Sigmoid colon (tissue), 7 donors: ENCODE results near the gene TSPAN18. TPM values are rescaled to one million over a fixed set of nuclear protein-coding genes. Genes with fewer than 3 reads are reported as not detected.

Source experiments
- DNase-seq: peaks from one replicate; pipeline ENCODE4 v3.0.0-alpha.2; 2019
- H3K27ac ChIP-seq, 4 donors: fragments of 200-600 bp; sonication (generic); one replicate each; pipeline ENCODE4 v1.5.1; 2016 to 2019; ENCODE audit warnings: mild to moderate bottlenecking in 1 of 4
- H3K27me3 ChIP-seq, 3 donors: fragments of 200-600 bp; sonication (generic); one replicate each; pipeline ENCODE4 v1.5.1; 2019; ENCODE audit warnings: mild to moderate bottlenecking in 1 of 3
- H3K36me3 ChIP-seq, 4 donors: fragments of 200-600 bp; sonication (generic); one replicate each; pipeline ENCODE4 v1.5.1; 2016 to 2019
- H3K4me1 ChIP-seq, 4 donors: fragments of 200-600 bp; sonication (generic); one replicate each; pipeline ENCODE4 v1.5.1; 2017 to 2019
- H3K4me3 ChIP-seq, 4 donors: fragments of 200-600 bp; sonication (generic); one replicate each; pipeline ENCODE4 v1.5.1; 2017 to 2019; ENCODE audit warnings: mild to moderate bottlenecking in 2 of 4, moderate library complexity in 1 of 4
- H3K9me3 ChIP-seq, 4 donors: fragments of 200-600 bp in 3 of 4; sonication (generic) in 3 of 4; one replicate each; pipeline versions ENCODE4 v1.5.1 to v1.6.1; 2013 to 2019
- EP300 ChIP-seq, 4 donors: sonication (generic); formaldehyde crosslinking; IDR thresholded peaks; one replicate each; pipeline ENCODE4 v1.6.1; 2017; ENCODE audit warnings: antibody characterized with exemption in 4 of 4
- POLR2A ChIP-seq, 2 donors: fragments of 450-650 bp; IDR thresholded peaks; one replicate each; pipeline ENCODE4 v1.6.1; 2016; ENCODE audit warnings: antibody characterized with exemption in 2 of 2, mild to moderate bottlenecking in 2 of 2, moderate library complexity in 2 of 2
- POLR2AphosphoS5 ChIP-seq, 4 donors: sonication (generic); formaldehyde crosslinking; IDR thresholded peaks; one replicate each; pipeline ENCODE4 v1.6.1; 2017; ENCODE audit warnings: antibody characterized with exemption in 4 of 4
- WGBS, 2 donors: extraction: QIAGEN DNeasy Blood & Tissue Kit; methylation state at CpG; one replicate each; pipeline ENCODE4 v1.1.7; 2013; 5-methylcytosine and 5-hydroxymethylcytosine counted together
- intact Hi-C: fragments of 100-400 bp; cut with DNase I; formaldehyde crosslinking; loops from one replicate; pipeline ENCODE4 v1.15.1; 2023
- polyA plus RNA-seq, 3 donors: library from polyadenylated mRNA; stranded (reverse); fragments of 200-250 nt; gene quantifications; one replicate each; pipeline ENCODE4 v1.2.3, GENCODE V29; 2013
- total RNA-seq, 4 donors: library from RNA; depleted of rRNA; stranded (reverse); fragments of >200 nt; gene quantifications; one replicate each; pipeline ENCODE4 v1.1.0, GENCODE V29; 2016
- TF ChIP-seq, protein P1 (sequence below), 4 experiments: fragments of 450-650 bp in 3 of 4; fragments of 200-600 bp in 1 of 4; IDR thresholded peaks; one replicate each; pipeline ENCODE4 v1.5.1; 2016 to 2019; ENCODE audit warnings: antibody characterized with exemption in 4 of 4, mild to moderate bottlenecking in 3 of 4, moderate library complexity in 2 of 4
- donor health status: healthy with polysubstance abuse.
- donor health status: Bipolar disorder and iron deficiency.
- donor health status: healthy.

Gene TSPAN18
- total and polyA plus RNA-seq, 7 donors, result 0.23 to 75.3 (median 13.8) TPM

DNA sequence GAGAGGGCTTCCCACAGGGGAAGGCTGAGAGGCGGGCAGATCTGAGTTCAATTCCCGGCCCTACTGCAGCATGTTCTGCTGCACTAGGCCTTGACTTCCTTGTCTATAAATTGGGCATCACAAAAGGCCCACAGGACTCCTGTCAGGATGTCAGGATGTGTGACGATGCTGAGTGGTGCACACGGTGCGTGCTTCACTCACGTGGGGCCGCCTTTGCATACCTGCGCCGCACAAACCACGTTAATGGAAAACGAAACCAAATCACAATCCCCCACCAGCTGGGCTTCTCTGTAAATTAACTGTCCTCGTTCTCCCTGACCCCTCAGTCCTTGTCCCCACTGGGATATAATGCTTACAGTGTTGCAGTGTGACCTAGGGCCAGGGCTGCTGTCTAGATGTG, 32.3 kb upstream of the TSPAN18 start:
- no peak for DNase-seq
- no peaks in the 10 kb centered on the region for H3K27me3 ChIP-seq
- no peaks in the 10 kb centered on the region for H3K36me3 ChIP-seq
- no peak overlapping the region for H3K27ac ChIP-seq
- 82 to 84% methylated on average over 12 of the region's 12 CpGs for WGBS, 2 donors
- H3K9me3 ChIP-seq, result no peaks in the 10 kb centered on the region
- no peaks in the 10 kb centered on the region for H3K4me1 ChIP-seq
- no peak overlapping the region for H3K4me3 ChIP-seq
- TF ChIP-seq, protein P1, sequence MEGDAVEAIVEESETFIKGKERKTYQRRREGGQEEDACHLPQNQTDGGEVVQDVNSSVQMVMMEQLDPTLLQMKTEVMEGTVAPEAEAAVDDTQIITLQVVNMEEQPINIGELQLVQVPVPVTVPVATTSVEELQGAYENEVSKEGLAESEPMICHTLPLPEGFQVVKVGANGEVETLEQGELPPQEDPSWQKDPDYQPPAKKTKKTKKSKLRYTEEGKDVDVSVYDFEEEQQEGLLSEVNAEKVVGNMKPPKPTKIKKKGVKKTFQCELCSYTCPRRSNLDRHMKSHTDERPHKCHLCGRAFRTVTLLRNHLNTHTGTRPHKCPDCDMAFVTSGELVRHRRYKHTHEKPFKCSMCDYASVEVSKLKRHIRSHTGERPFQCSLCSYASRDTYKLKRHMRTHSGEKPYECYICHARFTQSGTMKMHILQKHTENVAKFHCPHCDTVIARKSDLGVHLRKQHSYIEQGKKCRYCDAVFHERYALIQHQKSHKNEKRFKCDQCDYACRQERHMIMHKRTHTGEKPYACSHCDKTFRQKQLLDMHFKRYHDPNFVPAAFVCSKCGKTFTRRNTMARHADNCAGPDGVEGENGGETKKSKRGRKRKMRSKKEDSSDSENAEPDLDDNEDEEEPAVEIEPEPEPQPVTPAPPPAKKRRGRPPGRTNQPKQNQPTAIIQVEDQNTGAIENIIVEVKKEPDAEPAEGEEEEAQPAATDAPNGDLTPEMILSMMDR (IDR thresholded peaks at IDR 0.05), result no peak
- TF ChIP-seq POLR2A (IDR thresholded peaks at IDR 0.05) (no peak), POLR2AphosphoS5 (IDR thresholded peaks at IDR 0.05) (no peak), EP300 (IDR thresholded peaks at IDR 0.05) (no peak)
- intact Hi-C loops, result no loop called here

DNA sequence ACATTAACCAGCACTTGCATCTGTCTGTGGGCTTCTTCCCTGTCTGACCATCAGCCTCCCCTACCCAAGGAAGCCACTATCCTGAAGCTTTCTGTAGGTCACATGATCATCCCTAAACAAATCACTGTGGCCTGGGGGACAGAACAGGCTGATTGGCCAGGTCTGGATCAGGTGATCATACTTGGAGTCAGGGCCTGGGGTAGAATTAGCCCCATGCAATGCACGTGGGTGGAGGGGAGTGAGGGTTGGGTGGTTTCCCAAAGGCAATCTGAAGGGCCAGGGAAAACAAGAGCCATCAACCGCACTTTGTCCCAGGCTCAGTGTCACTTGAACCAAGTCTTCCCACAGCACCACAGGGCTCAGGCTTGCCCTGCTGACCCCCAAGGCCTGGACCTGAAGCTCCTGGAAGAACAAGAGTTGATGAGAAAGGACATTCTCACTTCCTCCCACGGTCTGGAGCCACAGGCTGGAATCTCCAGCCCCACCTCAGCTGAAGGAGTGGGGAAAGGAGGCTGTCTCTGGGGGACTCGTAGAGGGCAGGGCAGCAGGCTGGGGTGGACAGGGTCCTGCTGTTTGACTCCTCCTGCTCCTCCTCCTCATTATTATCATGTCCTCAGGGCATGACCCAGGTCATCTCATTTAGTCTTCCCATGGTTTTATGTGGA, 31.5 kb upstream of the TSPAN18 start:
- intact Hi-C loops, result no loop called here
- Histone ChIP-seq H3K9me3 (no peaks in the 10 kb centered on the region), H3K27ac (no peak overlapping the region), H3K36me3 (no peaks in the 10 kb centered on the region), H3K4me1 (peaks cover 0 to 7% (median 5%) of the 10 kb centered on the region in 4 donors), H3K27me3 (no peaks in the 10 kb centered on the region), H3K4me3 (no peak overlapping the region)
- TF ChIP-seq POLR2A (IDR thresholded peaks at IDR 0.05), result no peak
- TF ChIP-seq, protein P1 (IDR thresholded peaks at IDR 0.05), result no peak
- TF ChIP-seq POLR2AphosphoS5 (IDR thresholded peaks at IDR 0.05), result no peak
- no peak for TF ChIP-seq EP300 (IDR thresholded peaks at IDR 0.05)
- 69 to 78% methylated on average over 4 of the region's 4 CpGs for WGBS, 2 donors
- DNase-seq, result no peak

DNA sequence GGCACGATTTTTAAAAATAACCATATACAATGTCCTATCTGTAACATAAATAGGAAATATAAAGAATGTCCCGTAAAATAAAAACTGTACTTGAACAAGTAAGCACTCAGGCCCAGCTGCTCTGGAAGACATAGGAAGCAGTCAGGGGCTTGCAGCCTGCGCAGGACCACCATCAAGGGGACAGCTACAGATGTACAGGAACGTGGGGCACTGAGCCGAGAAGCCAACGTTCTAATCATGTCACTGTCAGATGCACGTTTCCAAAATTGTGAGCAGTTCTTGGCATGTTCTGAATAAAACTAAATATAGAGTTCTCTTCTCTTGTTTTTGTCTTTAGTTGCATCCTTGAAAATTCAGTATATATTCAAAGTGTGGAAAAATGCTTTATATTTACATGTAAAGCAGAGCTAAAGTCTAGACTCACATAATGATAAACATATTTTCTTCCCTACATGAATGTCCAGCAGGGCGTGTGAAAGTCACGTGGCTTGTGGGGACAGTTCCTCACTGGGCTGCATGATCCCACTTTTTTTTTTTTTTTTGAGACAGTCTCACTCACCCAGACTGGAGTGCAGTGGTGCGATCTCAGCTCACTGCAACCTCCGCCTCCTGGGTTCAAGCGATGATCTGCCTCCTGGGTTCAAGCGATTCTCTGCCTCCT, 28.4 kb upstream of the TSPAN18 start:
- intact Hi-C loops, result no loop called here
- WGBS, 2 donors, result 72 to 83% methylated on average over 13 of the region's 13 CpGs
- Histone ChIP-seq H3K9me3 (no peaks in the 10 kb centered on the region), H3K36me3 (no peaks in the 10 kb centered on the region), H3K27ac (no peak overlapping the region), H3K27me3 (no peaks in the 10 kb centered on the region), H3K4me3 (no peak overlapping the region), H3K4me1 (peaks cover 0 to 34% (median 33%) of the 10 kb centered on the region in 4 donors)
- no peak for TF ChIP-seq EP300 (IDR thresholded peaks at IDR 0.05)
- TF ChIP-seq POLR2AphosphoS5 (IDR thresholded peaks at IDR 0.05), result no peak
- DNase-seq, result no peak

DNA sequence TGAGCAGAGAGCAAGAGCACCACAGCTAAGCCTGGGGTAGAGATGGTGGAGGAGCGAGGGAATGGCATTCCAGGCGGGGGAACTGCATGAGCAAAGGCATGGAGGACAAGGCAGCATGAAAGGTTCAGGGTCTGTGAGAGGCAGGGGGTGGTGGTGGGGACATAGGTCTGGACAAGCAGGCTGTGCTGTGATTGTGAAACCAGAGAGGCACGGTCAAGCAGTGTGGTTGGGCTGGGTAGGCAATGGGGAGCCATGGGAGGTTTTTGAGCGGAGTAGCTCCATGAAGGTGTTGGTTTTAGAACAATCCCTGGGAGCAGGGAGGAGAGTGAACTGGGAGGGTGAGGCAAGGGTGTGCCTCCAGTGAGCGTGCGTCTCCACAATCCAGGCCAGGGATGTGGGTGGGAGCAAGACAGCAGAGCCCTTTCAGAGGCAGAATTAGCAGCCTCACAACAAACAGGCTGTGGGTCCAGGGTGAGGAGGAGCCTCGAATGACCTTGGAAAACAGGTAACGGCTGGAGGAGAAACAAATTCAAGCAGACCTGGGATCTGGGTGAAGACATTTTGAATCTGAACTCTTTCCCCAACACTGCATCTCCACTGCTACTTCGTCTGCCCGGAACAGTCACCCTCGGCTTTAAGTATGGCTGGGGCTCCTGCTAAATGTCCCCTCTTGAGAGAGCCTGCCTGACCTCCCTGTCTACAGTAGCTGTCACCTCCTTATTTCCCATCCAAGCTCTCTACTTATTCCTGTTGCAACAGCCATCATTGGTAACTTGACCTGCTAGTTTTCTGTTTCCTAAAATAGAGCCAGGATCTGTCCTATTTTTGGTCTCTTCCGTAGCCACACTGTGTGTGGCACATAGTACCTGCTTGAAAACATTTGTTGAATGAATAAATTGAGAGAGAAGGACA, 27.0 kb upstream of the TSPAN18 start:
- Histone ChIP-seq H3K27ac (peak overlapping the region in 2 of 4 donors; percentile 1 to 51), H3K36me3 (no peaks in the 10 kb centered on the region), H3K4me1 (peaks cover 0 to 34% (median 33%) of the 10 kb centered on the region in 4 donors), H3K27me3 (no peaks in the 10 kb centered on the region), H3K4me3 (no peak overlapping the region), H3K9me3 (peaks cover 0 to 4% (median 0%) of the 10 kb centered on the region in 4 donors)
- WGBS, 2 donors, result 49 to 77% methylated on average over 12 of the region's 12 CpGs
- intact Hi-C loops, result loop anchor here (2.0 to 5.0 kb wide), 2 partner anchors 63 to 72 kb away; no protein-coding TSS in a partner anchor
- TF ChIP-seq POLR2A (IDR thresholded peaks at IDR 0.05) (no peak), POLR2AphosphoS5 (IDR thresholded peaks at IDR 0.05) (no peak), EP300 (IDR thresholded peaks at IDR 0.05) (no peak)
- TF ChIP-seq, protein P1 (IDR thresholded peaks at IDR 0.05), result no peak
- no peak for DNase-seq
